GM19468 (cell line): ENCODE measurements around the gene RWDD2A.

Experiments used
- ATAC-seq: cut with Tn5 transposase; IDR thresholded peaks from one replicate; pipeline ENCODE4 v1.9.1; 2021; ENCODE audit warnings: mild to moderate bottlenecking, moderate library complexity, moderate number of reproducible peaks; ENCODE audit not compliant: unreplicated experiment; ENCODE audit errors: extremely low read depth

The RWDD2A gene

DNA sequence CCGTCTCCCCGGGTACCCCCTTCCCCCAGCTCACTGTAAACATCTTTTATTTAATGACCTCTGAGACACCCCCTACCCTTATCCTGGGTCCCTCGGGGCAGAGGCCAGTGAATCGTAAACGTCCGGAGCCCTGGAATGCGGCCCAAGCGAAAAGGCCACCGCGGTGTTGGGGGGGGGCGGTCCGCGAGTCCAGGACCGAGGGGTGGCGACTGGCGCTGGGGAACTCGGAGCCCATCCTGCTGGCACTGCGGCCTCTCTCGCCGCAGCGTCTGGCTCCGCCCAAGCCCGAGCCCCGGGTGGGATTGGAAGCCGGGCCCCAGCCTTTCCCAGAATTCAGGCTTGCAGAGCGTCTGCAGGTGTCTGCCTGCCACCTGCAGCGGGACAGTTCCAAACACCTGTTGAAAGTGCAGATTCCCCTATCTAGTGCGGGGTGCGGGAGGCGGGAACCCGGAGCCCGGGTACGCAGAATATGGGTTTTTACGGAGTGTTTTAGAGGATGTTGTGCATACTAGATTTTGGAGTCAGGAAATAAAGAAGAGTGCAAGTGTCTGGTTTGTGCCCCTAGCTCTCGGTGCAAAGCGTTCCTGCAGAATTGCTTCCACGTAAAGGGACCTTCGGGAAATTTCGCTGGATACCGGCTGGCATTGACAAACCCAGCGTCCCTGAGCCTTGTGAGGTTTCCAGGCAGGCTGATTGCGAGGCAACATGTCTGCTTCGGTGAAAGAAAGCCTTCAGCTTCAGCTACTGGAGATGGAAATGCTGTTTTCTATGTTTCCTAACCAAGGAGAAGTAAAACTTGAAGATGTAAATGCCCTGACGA, 800 bp downstream of the RWDD2A start:
- ATAC-seq, result no peak

DNA sequence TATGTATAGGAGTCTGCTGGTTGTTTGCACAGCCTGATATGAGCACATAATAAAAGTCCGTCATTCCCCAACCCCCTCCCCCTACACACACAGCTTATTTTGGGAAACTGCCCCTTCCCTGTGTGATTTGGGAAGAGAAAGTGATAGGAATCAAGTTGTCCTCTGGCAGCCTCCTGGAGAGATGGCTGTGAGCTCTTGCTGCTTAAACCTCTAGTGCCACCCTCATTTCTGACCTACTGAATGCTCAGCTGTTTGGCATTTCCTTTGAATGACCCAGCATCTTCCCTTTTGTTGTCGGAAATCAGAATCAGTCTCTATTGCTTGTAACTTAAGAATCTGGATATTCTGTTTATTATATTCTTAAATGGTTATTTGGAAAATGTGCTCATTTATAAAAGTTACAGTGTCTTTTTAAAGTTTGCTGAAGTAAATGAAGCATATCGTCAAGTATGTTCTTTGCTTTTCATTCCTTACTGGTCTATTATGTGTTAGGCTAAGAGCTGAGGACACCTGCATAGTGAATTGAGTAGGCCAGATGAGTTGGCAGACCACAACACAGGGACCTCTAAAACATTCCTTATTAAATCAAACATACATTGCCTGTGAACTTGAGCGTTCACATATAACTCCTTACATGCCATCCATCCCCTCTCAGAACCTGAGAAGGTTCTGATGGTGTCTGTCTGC, 5.5 kb downstream of the RWDD2A start:
- ATAC-seq, result no peak

DNA sequence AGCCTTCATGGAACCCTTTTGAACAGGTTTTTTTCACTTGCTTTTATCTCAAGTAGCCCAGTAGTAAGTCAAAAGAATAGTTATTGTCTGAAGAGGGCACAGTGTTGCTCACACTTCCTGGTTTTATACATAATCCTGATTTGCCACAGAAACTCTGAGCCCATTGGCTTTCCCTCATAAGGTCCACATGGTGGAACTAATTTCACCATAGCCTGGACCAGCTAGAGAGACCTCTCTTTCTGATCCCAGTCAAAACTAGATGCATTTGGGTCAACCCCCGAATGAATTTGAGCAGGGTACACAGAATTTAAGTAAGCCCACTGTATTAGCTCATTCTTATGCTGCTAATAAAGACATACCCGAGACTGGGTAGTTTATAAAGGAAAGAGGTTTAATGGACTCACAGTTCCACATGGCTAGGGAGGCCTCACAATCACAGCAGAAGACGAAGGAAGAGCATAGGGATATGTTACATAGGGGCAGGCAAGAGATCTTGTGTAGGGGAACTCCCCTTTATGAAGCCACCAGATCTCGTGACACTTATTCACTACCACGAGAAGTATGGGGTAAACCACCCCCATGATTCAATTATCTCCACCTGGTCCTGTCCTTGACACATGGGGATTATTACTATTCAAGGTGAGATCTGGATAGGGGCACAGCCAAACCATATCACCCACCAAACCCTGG, 6.2 kb downstream of the RWDD2A start:
- ATAC-seq, result no peak

DNA sequence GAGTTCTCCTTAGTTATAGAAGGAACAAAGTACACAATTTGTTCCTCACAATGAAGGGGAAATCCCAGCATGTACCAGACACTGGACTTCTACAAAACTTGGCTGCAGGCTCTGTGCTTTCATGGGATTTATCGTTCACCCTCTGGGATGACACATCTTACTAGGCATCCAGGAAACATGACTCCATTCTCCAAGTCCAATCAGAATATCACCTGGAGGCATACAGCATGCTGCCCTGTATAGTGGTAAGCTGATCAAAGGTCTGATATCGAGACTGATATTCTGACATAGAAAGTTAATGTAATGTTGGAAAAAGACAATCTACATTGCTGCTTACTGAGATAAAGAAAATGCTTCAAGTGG, 6.7 kb downstream of the RWDD2A start:
- ATAC-seq, result no peak

DNA sequence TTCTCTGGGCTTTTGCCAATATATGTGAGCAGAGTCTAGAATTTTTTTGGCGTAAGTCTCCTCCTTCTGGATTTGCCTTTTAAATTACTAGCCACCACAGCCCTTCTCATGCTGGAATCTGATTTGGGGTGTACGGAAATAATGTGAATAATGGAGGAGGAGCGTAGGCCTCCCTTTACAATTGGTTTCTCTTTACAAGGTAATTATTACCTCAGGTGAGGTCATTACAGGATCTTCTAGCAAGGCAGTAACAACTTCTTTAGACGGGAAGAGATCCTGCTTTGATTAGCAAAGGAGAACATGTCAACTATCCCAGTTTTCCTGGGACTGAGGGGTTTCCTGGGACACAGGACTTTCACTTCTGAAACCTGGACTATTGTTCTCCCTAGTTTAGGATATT, 8.9 kb downstream of the RWDD2A start:
- no peak for ATAC-seq

DNA sequence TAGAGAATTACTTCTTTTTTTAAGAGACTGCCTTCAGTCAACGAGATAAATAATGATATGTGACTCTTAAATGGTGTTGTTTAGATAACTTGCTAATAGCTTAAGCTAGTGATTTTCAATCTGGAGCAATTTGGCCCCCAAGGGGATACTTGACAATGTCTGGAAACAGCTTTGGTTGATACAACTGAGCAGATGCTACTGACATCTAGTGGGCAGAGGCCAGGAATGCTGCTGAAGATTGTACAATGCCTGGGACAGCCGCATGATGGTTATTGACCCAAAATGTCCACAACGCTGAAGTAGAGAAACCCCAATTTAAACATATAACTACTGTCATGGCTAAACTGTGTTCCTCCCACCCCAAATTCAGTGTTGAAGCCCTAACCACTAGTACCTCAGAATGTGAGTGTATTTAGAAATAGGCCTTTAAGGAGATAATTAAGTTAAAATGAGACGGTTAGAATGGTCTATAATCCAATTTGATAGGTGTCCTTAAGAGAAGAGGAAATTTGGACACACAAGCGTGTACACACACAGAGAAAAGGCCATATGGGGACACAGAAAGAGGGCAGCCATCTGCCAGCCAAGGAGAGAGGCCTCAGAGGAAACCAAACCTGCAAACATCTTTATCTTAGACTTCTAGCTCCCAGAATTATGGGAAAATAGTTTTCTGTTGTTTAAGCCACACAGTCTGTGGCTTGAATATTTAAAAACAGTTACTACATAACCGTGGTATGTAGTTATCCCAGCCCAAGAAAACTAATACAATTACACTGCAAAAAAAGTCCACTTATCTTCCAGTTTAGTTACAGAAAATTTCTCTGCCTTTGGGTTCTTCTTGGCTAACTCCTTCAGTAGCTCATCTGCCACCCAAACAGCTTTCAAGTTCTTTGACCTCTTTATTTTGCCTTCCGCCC, 22.2 kb downstream of the RWDD2A start:
- ATAC-seq, result peak; percentile 99

DNA sequence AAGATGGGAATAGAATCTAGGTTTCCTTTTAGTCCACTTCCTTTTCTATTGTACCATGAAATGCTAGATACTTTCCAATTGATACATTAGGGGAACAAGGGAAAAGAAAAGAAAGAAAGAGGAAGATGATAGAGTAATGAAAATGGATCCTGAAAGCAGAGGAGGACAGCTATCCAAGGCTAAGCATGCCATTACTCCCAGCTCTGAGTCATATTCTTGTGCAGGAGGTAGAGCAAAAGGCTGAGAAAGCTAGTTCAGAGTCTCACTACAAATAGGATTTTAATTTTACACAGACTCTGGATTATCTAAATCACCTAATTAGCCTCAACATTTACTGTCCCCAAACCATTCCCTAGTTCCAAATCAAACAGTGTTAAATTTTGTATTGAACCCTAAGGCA, 23.6 kb downstream of the RWDD2A start:
- no peak for ATAC-seq

DNA sequence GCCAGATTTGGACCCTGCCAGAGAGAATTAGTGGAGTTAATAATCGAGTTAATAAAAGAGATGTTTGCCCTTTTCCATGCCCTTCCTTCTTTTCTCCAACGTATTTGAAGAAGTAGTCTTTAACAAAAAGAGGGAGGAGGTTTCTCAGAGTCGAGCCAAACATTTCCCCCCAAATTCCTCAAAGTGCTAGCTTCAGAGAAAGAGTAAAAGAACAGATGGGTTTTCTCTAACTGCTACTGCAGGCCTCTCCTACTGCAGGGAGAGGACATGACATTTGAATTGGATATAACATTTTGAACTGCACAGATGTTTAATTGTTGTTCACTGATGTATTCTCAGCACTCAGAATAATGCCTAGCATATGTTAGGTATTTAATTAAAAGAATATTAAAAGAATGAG, 25.5 kb downstream of the RWDD2A start:
- no peak for ATAC-seq

DNA sequence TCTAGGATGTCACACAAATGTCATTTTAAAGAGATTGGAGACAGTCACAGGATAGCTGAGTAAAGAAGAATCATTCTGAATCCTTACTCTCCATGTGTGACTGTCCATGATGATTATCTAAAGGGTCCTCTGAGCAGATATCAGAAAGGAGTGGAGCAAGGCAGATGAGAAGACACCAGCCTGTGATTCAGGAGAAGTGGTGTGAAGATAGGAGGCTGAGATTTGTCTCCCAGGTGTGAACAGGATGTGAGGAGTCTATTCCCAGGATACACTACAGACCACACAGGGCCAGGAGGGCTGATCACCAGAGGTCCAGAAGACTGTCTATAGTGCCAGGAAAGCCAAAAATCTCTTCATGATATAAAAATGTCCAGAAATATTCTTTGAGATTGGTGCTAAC, 27.0 kb downstream of the RWDD2A start:
- ATAC-seq, result no peak

DNA sequence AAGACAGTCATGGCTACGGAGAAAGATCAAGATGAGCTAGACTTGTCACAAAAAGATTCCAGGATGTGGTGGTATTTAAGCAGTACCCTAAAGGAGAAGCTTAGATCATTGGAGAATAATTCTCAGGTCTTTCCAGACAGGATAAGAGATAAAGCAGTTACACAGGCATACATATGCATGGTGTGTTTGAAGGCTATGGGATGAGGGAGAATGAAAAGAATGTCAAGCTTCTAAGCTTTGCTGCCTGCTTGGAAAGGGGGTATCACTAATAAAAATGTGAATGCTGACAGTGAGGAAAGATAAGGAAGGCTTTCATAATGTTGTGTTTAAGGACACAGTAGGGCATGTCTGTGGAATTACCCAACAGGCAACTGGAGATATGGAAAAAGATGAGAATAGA, 28.1 kb downstream of the RWDD2A start:
- no peak for ATAC-seq

DNA sequence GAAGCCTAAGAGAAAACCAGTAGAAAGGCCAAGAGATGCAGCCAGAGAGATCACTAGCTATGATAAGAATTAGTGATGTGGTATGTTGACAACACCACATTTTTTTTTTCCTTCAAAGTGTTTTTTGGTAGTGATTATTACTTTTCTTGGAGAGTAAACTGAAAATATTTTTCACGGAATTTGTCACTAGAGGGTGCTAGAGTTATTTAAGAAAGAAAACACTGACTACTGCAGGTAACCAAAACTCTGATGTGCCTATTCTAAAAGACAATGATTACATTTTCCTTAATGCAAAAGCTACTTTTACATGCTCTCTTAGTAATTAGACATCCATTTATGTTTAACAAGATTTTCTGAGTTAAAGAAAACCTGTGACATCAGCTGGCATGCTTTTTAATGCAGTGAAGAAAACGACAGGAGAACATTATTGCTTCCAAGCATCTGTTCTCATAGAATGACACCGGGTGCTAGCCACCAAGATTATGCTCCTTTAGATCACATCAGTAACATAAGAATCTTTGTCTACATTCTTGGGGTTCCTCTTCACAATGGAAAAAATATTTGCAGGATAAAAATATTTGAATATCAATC, 28.8 kb downstream of the RWDD2A start:
- ATAC-seq, result no peak

DNA sequence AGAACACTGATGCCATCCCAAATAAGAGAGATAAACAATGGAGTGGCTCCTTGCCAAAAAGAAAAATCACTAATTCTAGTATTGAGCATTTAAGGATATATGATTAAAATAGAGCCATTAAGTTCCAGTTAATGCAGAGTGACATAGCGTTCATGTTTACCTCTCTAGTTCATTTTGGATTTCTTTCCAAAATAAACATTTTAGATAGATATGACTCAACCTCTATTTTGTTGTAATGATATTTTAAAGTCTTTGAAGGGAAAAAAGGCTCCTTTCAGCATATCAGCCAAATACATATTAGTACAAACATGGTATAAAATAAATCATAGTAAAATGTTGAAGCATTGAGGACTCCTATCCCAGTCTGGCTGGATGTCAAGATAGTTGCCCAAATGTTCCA, 33.4 kb downstream of the RWDD2A start:
- ATAC-seq, result no peak

DNA sequence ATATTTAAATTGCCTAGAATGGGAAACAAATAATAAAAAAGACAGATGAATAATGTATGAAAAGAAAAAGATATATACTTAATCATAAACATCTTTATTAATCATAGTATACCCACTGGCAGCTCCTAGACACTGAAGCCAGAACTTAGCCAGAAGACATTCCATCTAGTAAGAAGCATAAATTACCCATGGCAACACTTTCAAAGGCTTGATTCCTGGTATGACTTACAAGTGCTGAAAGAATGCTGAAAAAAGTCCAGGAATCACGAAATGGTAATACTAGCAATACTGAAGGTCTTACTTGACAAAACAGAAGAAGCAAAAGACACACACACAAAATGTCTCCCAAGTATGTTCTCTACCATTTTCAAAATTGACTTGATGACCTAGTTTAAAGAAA, 38.0 kb downstream of the RWDD2A start:
- no peak for ATAC-seq

DNA sequence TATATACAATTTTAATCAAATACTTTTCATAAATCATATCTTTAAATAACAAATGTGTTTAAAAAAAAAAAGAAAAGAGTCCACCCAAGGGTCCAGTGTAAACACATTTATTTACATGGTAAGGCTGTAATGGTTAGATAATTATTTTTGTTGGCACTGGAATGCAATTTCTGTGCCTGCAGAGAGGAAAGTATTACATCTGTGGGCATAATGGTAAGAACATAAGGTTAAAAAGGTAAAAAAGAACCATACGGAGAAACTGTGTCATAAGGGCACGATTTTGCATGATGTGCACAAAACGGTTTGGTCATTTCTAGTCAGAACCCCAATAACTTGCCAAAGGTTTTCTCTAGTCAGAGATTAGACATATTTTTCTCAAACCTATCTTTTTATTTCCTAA, 54.3 kb downstream of the RWDD2A start:
- no peak for ATAC-seq
